Mucosa of gallbladder (tissue), 1 donor: Measurements from ENCODE around the gene TM9SF3. TPM values are rescaled to one million over a fixed set of nuclear protein-coding genes. Genes with fewer than 3 reads are reported as not detected.

Experiments
- DNase-seq: peaks from one replicate; pipeline ENCODE4 v3.0.0-alpha.2; 2020; ENCODE audit warnings: low spot score
- total RNA-seq: library from RNA; stranded (reverse); gene quantifications from one replicate; pipeline ENCODE4 v1.2.1, GENCODE V29; 2021
- donor health status: DM: no; HTN: no; CAD: no.

The TM9SF3 gene
- total RNA-seq, 1 donor from 2014 or later, result 263 TPM

GRCh38 chr10:96511044-96511945, 75.5 kb downstream of the TM9SF3 start:
- DNase-seq, result peak; percentile 34

DNA sequence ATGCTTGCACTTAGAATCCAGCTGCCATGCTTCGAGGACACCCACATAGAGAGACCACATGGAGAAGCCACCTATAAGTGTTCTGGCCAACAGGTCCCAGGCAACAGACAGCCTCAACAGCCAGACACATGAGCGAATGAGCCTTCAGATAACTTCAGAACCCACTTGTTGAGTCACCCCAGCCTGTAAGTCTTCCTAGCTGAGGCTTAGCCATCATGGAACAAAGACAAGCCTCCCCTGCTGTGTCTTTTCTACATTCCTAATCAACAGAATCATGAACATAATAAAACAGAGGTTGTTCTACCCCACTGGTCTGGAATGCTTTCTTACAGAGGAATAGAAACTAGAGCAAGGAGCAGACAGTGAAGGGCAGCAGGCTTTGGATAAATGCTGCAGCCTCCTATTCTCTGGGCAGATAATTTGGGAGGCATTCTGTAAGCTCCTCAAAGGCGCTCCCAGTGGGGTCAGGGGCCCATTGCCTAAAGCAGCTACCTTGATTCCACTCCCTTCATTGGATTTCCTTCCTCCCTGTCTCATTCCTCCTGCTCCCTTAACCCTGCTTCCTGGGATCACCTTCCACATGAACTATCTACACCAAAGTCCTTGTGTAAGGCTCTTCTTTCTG, 77.7 kb downstream of the TM9SF3 start:
- no peak for DNase-seq

DNA sequence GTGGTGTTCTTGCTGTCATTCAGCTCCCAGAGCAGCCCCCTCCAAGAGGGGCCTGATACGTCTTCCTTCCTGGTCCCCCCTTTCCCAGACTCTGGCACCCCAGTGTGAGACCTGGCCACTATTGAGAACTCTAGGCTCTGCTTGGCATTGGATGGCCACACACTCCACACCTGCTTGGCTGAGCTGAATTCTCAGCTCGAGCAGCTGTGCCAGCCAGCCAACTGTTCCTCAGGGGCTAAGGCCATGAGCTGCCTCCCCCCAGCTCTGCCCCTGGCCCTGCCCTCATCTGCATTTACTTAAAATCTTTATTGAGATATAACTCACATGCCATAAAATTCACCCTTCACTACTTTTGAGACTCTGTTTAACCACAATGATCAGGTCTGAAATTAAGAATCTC, 79.8 kb downstream of the TM9SF3 start:
- DNase-seq, result no peak

DNA sequence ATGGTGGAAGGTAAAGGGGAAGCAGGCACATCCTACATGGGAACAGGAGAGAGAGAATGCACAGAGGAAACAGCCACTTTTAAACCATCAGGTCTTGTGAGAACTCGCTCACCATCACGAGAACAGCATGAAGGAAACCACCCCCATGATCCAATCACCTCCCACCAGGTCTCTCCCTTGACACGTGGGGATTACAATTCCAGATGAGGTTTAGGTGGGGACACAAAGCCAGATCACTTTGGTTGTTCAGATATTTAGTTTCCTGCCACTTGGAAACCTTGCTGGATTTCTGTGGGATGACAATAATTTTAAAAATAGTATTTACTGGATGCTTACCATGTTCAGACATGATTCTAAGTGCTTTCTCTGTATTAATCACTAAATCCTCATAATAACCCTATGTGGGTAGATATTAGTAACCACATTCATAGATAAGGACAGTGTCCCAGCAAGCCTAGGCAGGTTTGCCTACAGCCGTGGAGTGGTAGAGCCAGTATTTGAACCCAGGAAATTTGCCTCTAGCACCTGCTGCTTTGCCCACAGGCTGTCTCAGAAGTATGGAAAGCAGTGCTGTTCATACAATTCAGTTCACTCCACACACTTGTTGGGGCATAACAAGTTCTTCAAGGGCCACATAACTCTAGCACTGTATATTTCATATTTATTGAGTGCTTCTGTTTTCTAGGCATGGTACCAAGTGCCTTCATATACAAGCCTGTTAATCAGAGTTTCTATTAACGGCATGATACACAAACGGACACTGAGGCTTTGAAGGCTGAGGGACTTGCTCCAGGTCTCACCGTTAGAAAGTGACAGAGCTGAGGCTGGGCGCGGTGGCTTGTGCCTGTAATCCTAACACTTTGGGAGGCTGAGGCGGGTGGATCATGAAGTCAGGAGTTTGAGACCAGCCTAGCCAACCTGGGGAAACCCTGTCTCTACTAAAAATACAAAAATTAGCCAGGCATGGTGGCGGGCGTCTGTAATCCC, 81.4 kb downstream of the TM9SF3 start:
- DNase-seq, result no peak

GRCh38 chr10:96502561-96503282, 84.1 kb downstream of the TM9SF3 start:
- no peak for DNase-seq

- no peak for DNase-seq
Observed at GRCh38 chr10:96501985-96502384, 84.8 kb downstream of the TM9SF3 start.

DNA sequence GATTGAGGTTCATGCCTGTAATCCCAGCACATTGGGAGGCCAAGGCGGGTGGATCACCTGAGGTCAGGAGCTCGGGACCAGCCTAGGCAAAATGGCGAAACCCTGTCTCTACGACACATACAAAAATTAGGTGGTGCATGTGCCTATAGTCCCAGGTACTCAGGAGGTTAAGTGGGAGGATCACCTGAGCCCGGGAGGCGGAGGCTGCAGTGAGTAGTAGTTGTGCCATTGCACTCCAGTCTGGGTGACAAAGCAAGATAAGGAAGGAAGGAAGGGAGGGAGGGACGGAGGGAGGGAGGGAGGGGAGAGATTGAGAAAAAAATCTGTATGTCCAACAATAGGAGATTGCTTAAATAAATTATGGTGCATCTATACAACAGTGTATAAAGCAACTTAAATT, 86.3 kb downstream of the TM9SF3 start:
- DNase-seq, result no peak

DNA sequence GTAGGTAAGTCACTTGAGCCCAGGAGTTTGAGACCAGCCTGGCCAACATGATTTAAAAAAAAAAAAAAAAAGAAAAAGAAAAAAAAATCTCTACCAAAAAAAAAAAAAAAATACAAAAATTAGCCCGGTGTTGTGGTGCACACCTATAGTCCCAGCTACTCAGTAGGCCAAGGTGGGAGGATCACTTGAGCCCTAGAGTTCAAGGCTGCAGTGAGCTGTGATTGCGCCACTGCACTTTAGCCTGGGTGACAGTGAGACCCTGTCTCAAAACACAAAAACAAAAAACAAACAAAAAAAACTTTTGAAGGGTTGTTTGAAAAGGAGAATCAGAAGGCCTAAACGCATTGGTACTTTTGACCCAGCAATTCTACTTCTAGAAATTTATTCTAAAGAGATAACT, 86.8 kb downstream of the TM9SF3 start:
- DNase-seq, result no peak

GRCh38 chr10:96497391-96497790, 89.4 kb downstream of the TM9SF3 start:
- peak; percentile 1 for DNase-seq

DNA sequence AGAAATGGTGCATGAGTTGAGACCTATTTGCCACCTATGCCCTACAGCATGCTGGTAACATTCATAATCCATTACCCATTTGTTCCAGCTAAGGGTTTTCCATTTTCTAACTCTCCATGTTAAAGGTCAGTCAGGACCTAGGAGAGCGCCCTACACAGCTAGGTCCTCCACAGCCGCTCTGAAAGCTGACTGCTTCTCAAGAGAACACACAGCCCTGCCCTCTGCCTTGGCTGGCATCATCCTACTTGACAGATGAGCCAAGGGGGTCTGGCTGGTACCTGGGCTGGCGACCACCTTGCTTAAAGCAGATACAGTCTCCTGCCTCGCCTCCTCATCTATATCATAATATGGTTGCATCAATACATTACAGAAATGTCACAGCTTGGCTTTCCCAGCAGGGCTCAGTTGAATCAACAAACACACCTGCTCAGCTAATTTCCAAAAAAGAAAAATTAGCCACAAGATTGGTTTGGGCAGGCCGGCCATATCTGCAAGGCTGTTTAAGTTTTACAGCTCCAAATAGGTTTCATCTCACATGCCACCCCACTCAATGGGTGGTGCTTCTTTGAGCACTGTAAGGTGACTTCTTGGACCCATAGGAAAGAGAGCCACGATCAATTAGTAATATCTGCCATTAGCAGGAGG, 90.4 kb downstream of the TM9SF3 start:
- no peak for DNase-seq

DNA sequence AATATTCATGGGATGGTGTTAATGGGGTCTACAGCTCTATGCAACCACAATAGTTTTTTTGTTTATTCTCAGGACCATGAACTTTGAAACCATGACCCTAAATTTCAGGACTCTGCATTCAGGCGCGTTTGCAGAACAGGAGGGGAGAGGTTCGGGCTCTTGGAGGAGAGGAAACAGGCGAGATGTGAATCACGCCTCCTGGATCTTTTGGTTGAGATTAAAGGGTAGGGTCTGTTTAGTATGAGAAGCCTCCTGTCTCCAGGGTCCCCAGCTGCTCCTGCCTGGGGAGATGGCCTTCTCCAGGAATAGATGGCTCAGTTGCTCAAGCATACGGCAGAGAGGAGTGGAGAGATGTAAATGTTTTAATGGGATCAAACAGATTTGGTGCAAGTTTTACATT, 91.3 kb downstream of the TM9SF3 start:
- no peak for DNase-seq

GRCh38 chr10:96494694-96495093, 92.1 kb downstream of the TM9SF3 start:
- DNase-seq, result no peak

DNA sequence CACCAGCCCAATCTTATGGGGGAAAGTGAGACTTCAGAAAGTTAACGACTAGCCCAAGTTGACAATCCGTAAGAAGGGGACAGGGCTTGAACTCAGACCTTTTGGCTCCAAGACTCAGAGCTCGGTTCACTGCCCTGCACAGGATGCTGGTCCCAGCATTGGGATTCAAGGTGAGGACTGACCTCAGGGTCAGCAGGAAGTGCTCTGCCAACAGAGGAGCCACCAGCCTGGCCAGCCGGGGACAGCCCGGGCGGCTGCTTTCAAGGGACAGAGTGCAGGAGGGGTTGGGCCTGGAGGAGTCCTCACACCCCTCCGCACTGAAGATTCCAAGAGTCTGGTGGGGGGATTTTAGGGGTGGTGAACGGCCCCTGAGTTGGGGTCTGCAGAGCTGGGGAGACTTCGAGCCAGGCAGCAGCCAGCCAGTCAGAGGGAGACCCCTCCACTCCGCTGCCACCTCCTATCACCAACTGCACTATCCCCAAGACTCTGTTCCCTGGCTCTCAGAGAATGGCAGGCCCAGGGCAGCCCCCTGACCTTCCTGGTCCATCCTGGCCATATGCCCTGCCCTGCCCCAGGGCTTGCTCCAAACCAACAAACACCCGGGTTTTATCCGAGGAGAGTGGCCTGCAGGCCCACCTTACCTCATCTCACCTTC, 92.8 kb downstream of the TM9SF3 start:
- DNase-seq, result no peak

DNA sequence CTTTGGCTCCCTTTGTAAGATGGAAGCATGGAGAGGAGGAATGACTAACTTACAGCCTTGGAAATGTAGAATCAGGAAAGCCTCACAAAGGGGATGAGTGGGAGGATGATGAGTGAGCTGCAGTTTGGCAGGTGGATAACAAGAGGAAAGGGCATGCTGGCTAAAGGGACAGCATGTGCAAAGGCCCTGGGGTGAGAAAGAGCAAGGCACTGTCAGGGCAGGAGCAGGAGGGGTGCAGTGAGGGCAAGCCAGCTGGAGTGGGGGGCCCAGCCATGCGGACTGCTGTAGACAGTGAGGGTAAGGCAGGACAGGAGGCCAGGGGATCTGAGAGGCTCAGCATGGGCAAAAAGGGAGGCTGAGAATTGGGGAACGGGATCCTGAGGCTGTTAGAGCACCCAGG, 93.6 kb downstream of the TM9SF3 start:
- no peak for DNase-seq

GRCh38 chr10:96491303-96491702, 95.5 kb downstream of the TM9SF3 start:
- no peak for DNase-seq

- no peak for DNase-seq
Observed at GRCh38 chr10:96488161-96488935, 98.5 kb downstream of the TM9SF3 start.

DNA sequence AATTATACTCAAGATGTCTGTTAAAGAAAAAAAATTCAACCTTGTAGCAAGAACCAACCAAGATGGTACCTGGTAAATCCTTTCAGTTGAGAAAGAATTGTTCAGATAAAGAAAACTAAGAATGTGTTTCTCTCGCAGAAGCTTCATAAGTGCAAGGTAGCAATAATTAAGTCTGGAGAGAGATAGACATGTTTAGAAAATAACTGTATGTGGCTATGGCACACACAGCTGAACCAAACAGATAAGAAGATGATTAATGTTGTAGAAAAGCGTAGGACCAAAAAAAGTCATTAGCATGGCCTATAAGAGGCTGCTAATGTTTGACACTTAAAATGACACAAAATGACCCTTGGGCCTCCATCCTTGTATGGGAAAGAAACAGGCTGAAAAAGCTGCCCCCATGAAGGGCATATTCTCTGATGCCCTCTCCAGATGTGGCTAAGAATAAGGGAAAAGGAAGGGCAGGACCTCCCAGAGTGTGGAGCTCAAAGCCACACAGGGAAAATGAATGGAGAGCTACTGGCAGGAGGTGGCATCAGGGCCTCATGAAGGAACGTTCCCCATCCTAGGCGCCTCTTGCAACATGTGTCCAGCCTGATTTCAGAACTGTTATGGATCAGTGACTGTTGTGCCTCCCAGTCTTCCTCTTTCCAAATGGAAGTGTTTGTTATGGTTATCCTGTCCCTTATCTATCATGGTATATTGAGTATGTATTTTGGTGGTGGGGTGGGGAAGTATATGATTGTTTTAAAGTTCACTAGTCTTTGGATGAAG, 103.8 kb downstream of the TM9SF3 start:
- DNase-seq, result no peak

- DNase-seq, result no peak
Observed at GRCh38 chr10:96478355-96478754, 108.5 kb downstream of the TM9SF3 start.

GRCh38 chr10:96473866-96474265, 112.9 kb downstream of the TM9SF3 start:
- DNase-seq, result no peak
